GM10266 (cell line): ENCODE measurements around the gene ABCA13.

Experiments
- DNase-seq: peaks from one replicate; pipeline ENCODE4 v3.0.0; 2012; ENCODE audit errors: extremely low spot score
- TF ChIP-seq, protein P1 (sequence below): IDR thresholded peaks from 2 replicates; pipeline ENCODE4 v1.5.1; 2012; ENCODE audit warnings: mild to moderate bottlenecking, low read depth; ENCODE audit not compliant: control insufficient read depth, insufficient read depth; ENCODE audit errors: missing control alignments

ABCA13 gene

DNA sequence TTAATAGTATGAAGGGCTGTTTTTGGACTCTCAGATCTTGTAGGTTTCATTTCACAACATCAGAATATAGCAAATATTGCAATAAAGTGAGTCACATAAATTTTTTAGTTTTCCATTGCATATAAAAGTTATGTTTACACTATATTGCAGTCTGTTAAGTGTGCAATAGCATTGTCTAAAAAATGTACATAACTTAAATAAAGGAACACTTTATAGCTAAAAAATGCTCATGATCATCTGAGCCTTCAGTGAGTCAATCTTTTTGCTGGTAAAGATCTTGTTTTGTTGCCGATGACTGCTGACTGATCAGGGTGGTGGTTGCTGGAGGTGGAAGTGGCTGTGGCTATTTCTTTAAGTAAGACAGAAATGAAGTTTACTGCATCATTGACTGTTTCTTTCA, 42.0 kb downstream of the ABCA13 start:
- no peak for DNase-seq
- TF ChIP-seq, protein P1, sequence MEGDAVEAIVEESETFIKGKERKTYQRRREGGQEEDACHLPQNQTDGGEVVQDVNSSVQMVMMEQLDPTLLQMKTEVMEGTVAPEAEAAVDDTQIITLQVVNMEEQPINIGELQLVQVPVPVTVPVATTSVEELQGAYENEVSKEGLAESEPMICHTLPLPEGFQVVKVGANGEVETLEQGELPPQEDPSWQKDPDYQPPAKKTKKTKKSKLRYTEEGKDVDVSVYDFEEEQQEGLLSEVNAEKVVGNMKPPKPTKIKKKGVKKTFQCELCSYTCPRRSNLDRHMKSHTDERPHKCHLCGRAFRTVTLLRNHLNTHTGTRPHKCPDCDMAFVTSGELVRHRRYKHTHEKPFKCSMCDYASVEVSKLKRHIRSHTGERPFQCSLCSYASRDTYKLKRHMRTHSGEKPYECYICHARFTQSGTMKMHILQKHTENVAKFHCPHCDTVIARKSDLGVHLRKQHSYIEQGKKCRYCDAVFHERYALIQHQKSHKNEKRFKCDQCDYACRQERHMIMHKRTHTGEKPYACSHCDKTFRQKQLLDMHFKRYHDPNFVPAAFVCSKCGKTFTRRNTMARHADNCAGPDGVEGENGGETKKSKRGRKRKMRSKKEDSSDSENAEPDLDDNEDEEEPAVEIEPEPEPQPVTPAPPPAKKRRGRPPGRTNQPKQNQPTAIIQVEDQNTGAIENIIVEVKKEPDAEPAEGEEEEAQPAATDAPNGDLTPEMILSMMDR: no peak

DNA sequence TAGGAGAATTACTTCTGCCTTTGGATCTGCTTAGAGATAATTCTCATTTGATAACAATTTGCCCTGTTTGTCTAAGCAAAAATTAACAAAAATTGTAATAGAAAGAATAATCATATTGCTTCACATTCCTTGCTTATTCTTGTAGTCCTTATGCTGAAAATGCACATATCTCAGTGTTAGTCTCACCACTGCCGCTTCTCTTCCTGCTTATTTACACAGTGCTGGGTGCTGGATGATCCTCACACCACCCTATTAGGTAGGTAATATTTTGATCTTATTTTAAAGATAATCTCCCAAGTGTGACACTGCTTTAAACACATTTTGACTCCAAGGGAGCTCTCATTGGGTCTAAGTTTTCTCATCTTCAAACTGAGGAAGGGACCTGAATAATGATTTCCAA, 46.0 kb downstream of the ABCA13 start:
- TF ChIP-seq, protein P1: no peak
- DNase-seq: no peak

DNA sequence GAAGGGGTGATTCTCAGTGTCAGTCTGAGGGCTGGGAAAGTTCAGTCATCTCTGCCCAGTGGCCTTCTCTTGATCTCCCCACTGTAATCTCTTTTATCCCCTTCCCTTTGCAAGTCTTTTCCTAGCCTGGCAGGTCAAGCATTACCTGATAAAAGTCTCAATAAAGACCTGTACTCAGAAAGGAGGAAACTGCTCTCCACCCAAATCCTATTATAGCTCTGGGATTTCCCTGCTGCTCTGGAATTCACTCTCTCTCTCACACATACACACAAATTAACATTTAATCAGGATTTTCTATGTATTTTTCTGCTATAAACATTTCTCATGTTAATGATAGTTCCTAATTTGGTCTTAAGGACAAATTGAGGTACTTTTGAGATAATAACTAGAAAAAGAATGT, 46.5 kb downstream of the ABCA13 start:
- no peak for DNase-seq
- TF ChIP-seq, protein P1: no peak

DNA sequence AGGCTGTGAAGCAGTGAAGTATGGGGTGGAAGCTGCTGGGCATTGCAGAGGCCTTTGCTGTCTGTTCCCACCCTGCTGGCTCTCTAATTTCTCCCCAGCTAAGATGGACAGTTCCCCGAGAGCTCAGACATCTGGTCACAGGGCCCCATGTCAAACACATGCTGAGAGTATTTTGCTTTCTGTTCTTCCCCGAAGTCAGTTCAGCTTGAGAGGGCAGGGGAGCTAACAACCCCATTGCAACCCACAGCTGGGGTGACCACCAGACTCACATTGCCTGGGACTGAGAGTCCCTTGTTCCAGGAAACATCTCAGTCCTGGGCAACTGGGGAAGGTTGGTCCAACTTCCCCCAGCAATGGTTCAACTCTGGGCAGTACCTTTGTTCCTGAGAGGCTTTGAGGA, 52.8 kb downstream of the ABCA13 start:
- TF ChIP-seq, protein P1: no peak
- no peak for DNase-seq

DNA sequence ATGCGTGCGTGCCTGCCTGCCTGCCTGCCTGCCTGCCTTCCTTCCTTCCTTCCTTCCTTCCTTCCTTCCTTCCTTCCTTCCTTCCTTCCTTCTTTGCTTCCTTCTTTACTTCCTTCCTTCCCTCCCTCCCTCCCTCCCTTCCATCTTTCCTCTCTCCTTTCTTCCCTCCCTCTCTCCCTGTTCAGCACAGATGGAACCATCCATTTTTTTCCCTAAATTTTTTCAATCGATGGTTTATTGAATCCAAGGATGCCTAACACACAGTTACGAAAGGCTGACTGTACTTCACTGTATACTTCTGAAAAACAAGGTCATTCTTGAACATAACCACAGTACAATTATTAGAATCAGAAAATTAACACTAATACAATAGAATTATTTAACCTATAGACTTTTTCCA, 53.8 kb downstream of the ABCA13 start:
- DNase-seq: no peak
- TF ChIP-seq, protein P1: no peak

DNA sequence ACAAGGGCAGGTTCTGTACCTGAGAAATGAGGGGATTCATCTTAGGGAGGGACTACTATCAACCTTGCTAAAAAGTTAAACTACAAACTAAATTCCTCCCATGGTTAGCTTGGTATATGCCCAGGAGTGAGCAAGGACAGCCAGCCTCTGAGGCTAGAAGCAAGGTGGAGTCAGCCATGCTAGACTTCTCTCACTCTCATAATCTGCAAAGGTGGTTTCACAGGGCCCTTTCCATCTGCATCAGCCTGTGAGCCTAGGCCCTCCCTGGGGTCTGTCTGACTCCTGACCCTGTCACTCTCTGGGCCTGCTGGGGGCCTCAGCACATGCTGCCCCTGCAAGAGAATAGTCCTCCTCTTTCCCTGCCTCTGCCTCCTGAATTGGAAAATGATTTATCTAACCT, 66.1 kb downstream of the ABCA13 start:
- TF ChIP-seq, protein P1: no peak
- DNase-seq: no peak

DNA sequence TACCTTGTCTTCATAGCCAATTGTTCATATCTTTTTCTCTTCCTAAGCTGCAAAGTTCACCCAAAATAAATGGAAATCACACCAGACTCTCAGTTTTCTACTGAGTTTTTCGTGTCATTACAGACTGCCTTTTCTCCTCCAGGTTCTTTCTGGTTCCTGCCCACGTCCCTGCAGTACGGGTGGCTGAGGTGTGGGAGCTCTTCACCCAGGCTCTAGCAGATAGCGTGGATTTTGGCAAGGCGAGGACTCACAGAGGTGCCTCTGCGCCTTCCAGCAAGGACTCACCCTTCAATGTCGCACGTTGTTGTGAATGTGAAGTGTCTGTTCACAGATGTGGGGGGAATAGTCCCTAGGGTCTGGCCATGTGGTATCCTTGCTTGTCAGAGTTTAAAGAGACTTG, 71.6 kb downstream of the ABCA13 start:
- TF ChIP-seq, protein P1: no peak
- no peak for DNase-seq
